HFFc6 (cell line): Measurements from ENCODE around the gene ST3GAL3. TPM values are rescaled to one million over a fixed set of nuclear protein-coding genes. Genes with fewer than 3 reads are reported as not detected.

Experiments
- DNase-seq: peaks from one replicate; pipeline ENCODE4 v3.0.0-alpha.2; 2018
- H3K27ac Mint-ChIP-seq: 2 replicates; pipeline ENCODE4 v1.8.0; 2020; ENCODE audit warnings: mild to moderate bottlenecking, mixed read lengths
- H3K27me3 Mint-ChIP-seq: 2 replicates; pipeline ENCODE4 v1.8.0; 2021; ENCODE audit warnings: mild to moderate bottlenecking, moderate library complexity, mixed read lengths; ENCODE audit not compliant: insufficient read depth
- H3K36me3 Mint-ChIP-seq: 2 replicates; pipeline ENCODE4 v1.8.0; 2021; ENCODE audit warnings: low read depth, mixed read lengths
- H3K4me1 Mint-ChIP-seq: 2 replicates; pipeline ENCODE4 v1.8.0; 2020; ENCODE audit warnings: low read depth, mixed read lengths
- H3K4me3 Mint-ChIP-seq: 2 replicates; pipeline ENCODE4 v1.8.0; 2020; ENCODE audit warnings: mild to moderate bottlenecking, moderate library complexity, mixed read lengths
- H3K9me3 Mint-ChIP-seq: 2 replicates; pipeline ENCODE4 v1.8.0; 2020; ENCODE audit warnings: mild to moderate bottlenecking, mixed read lengths
- total RNA-seq, 6 experiments: library from RNA; stranded (reverse); fragmentation: NEBNext Ultra II Directional; extraction: Animal tissue kit (Norgen Biotek cat#: 25700); gene quantifications; 2 replicates in 1 of 6; 3 replicates in 5 of 6; pipeline ENCODE4 v1.2.3, GENCODE V29; 2021
- TF ChIP-seq, protein P1 (sequence below): fragments of 200-600 bp; sonication (generic); IDR thresholded peaks from 2 replicates; pipeline ENCODE4 v1.5.0; 2021; ENCODE audit warnings: antibody characterized with exemption, mild to moderate bottlenecking

The ST3GAL3 gene
- total RNA-seq, 6 experiments from 2014 or later: 15.2 to 22.3 (median 18.0) TPM

DNA sequence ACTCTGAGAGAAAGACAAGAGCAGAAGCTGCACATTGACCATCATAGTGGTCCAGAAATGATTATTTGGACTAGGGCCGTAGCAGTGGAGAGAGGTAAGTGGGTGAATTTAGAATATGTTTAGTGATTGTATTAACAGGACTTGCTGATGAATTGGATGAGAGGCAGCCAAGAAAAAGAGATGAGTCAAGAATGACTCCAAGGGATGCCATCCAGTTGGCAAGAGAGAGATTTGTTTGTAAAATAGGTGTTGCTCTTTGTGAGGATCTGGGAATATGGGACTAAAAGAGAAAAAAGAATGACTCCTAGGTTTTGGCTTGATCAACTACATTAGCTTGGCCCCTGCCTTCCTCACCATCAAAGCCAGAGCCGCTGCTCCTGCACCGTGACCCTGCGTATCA, 172.1 kb downstream of the ST3GAL3 start:
- Mint-ChIP-seq H3K4me1 (no peaks in the 10 kb centered on the region), H3K27ac (no peak overlapping the region), H3K27me3 (no peaks in the 10 kb centered on the region), H3K4me3 (no peak overlapping the region), H3K36me3 (no peaks in the 10 kb centered on the region), H3K9me3 (no peaks in the 10 kb centered on the region)
- DNase-seq: peak; percentile 60
- TF ChIP-seq, protein P1, sequence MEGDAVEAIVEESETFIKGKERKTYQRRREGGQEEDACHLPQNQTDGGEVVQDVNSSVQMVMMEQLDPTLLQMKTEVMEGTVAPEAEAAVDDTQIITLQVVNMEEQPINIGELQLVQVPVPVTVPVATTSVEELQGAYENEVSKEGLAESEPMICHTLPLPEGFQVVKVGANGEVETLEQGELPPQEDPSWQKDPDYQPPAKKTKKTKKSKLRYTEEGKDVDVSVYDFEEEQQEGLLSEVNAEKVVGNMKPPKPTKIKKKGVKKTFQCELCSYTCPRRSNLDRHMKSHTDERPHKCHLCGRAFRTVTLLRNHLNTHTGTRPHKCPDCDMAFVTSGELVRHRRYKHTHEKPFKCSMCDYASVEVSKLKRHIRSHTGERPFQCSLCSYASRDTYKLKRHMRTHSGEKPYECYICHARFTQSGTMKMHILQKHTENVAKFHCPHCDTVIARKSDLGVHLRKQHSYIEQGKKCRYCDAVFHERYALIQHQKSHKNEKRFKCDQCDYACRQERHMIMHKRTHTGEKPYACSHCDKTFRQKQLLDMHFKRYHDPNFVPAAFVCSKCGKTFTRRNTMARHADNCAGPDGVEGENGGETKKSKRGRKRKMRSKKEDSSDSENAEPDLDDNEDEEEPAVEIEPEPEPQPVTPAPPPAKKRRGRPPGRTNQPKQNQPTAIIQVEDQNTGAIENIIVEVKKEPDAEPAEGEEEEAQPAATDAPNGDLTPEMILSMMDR: no peak

DNA sequence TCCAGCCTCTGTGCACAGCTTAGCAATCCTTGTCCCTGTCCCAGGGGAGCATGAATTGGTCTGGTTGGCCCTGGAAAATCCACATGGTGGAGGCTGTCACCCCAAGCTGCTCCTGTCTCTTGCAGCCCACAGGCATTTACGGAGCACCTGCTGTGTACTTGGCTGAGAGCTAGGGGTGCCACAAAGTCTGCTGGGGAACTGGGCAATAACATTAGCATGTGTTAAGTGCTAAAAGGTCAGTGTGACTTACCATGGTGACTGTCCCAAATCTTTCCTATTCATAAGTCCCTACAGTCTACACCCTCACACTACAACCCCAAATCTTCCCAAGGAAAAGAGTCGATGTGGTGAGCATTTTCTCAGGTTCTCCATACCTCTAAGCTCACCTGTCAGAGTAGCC, 172.7 kb downstream of the ST3GAL3 start:
- Mint-ChIP-seq H3K4me3 (no peak overlapping the region), H3K27me3 (no peaks in the 10 kb centered on the region), H3K4me1 (no peaks in the 10 kb centered on the region), H3K27ac (no peak overlapping the region), H3K36me3 (no peaks in the 10 kb centered on the region), H3K9me3 (no peaks in the 10 kb centered on the region)
- no peak for DNase-seq
- TF ChIP-seq, protein P1: no peak

DNA sequence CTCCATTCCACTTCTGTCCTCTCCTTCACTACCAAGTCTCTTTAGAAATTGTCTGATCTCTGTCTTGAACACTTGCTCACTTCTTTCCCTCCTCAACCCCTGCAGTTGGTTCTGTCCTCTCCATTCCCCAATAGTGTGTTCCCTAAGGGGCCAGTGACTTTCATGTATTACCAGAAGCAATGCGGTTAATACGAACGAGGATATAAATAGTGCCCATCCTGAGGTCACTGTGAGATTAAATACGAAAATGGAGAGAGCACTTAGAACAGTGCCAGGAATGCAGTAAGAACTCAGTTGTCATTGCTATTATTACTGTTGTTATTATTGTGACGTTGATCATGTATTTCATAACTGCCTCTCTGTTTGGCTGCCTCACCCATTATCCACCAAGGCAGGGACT, 173.3 kb downstream of the ST3GAL3 start:
- Mint-ChIP-seq H3K27me3 (no peaks in the 10 kb centered on the region), H3K4me3 (no peak overlapping the region), H3K27ac (no peak overlapping the region), H3K36me3 (no peaks in the 10 kb centered on the region), H3K4me1 (no peaks in the 10 kb centered on the region), H3K9me3 (no peaks in the 10 kb centered on the region)
- DNase-seq: no peak
- TF ChIP-seq, protein P1: no peak

DNA sequence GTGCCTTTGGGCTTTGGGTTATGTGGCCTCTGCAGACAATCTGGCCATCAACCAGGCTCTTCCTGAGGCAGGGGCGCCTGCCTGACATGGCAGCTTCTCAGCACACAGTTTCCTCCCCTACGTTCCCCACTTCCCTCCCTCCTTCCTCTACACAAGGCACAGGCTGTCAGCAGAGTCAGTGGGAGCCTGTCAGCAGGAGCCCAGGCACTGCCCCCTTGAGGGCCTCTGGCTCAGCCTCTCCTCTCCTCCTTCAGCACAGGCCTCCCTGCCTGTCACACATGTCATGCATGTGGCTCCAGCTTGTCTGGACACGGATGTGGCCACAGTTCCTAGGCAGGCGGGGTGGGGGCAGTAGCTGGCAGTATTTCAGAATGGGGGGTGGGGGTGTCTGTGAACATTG, 174.1 kb downstream of the ST3GAL3 start:
- no peaks in the 10 kb centered on the region for H3K4me1 Mint-ChIP-seq
- no peak overlapping the region for H3K27ac Mint-ChIP-seq
- TF ChIP-seq, protein P1: no peak
- no peak overlapping the region for H3K4me3 Mint-ChIP-seq
- no peak for DNase-seq
- no peaks in the 10 kb centered on the region for H3K27me3 Mint-ChIP-seq
- H3K9me3 Mint-ChIP-seq: no peaks in the 10 kb centered on the region
- no peaks in the 10 kb centered on the region for H3K36me3 Mint-ChIP-seq

DNA sequence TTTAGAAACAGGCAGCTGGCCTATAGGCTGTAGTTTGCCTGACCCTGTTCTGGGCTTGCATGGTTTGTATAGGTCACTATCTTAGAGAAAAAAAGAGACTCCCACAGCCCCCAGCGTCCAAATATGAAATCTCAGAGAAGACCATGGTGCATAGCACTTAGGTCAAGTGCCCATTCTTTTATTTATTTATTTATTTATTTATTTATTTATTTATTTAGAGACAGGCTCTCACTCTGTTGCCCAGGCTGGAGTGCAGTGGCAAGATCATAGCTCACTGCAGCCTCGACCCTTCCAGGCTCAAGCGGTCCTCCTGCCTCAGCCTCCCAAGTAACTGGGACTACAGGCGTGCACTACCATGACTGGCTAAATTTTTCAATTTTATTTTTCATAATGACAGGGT, 175.4 kb downstream of the ST3GAL3 start:
- no peaks in the 10 kb centered on the region for H3K27me3 Mint-ChIP-seq
- no peak overlapping the region for H3K4me3 Mint-ChIP-seq
- TF ChIP-seq, protein P1: no peak
- no peak overlapping the region for H3K27ac Mint-ChIP-seq
- H3K36me3 Mint-ChIP-seq: no peaks in the 10 kb centered on the region
- no peaks in the 10 kb centered on the region for H3K9me3 Mint-ChIP-seq
- DNase-seq: no peak
- H3K4me1 Mint-ChIP-seq: no peaks in the 10 kb centered on the region

DNA sequence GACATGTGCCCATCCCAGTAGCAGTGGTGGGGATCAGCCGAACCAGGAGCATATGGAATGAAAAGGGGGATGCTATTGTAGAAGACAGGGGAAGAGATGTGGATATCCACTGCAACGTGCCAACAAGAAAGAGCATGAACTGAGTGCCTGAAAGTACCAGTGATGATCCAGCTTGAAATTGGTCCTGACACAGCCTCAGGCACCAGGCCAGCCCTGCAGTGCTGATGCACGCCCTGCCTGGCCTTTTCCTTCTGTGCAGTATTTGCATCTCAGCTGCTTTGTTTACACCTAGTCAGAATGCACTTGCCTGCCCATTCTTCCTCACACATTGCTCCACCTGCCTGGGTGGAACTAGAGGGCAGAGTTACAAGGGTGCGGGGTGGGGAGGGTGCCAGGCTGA, 176.0 kb downstream of the ST3GAL3 start:
- no peaks in the 10 kb centered on the region for H3K36me3 Mint-ChIP-seq
- no peaks in the 10 kb centered on the region for H3K4me1 Mint-ChIP-seq
- TF ChIP-seq, protein P1: no peak
- H3K4me3 Mint-ChIP-seq: no peak overlapping the region
- DNase-seq: no peak
- no peaks in the 10 kb centered on the region for H3K9me3 Mint-ChIP-seq
- no peaks in the 10 kb centered on the region for H3K27me3 Mint-ChIP-seq
- no peak overlapping the region for H3K27ac Mint-ChIP-seq
